Occipital lobe (tissue), 2 donors: ENCODE data around the gene APP. TPM values are rescaled to one million over a fixed set of nuclear protein-coding genes. Genes with fewer than 3 reads are reported as not detected.

Source experiments
- DNase-seq: peaks from one replicate; lab custom pipeline; 2025; lab: John Stamatoyannopoulos, UW
- total RNA-seq: library from RNA; depleted of rRNA; stranded (reverse); fragments of >200 nt; gene quantifications from one replicate; pipeline ENCODE4 v1.2.3, GENCODE V29; 2014

Gene APP
- total RNA-seq, 1 donor from 2014 or later = 354 TPM

DNA sequence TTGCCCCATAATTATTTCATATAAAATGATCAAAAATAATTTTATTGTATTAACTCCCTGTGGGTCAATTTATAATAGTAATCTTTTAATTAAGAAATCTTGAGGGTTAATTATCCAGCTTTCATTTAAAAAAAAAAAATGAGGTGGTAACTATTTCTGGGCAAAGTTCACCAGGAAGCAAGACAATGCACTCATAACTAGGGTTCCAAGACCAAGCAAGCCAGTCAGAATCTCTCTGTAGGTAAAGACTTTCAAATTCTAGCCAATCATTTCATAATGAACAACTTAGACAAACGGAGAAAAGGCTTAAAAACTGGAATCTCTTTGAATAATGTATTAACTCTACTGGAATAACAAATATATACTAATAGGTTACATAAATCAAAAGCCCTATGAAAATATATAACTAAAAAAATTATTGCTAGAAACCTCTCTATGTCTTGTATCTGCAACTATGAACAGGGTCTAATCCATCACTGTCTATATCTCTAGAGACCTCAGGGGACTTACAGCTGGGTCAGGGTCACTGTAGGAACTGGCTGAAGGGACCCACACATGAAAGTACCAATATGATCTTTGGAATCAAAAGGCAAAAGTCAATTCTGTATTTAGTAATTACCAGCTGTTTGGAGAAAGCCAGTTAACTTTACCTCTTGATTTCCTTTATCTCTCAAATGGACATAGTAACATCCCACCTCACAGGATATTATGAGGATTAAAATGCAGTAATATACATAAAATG lies 43.3 kb downstream of the APP start:
- DNase-seq = no peak

DNA sequence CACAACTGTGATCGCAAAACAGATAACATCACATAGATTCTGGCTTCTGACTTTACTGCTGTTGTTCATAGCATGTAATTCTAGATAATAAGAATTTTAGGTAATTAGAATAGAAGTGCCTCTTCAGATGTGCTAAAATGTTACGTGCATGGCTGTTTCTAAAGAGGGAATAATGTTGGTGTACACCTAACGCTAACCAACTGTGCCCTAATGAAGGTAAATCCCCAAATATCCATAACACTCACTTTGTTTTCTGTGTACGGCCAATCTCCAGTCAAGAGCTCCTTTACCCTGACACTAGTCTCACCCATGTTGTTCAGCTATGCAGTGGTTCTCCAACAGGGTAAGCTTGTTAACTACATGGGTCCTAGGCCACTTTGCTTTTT lies 44.4 kb downstream of the APP start:
- no peak for DNase-seq

DNA sequence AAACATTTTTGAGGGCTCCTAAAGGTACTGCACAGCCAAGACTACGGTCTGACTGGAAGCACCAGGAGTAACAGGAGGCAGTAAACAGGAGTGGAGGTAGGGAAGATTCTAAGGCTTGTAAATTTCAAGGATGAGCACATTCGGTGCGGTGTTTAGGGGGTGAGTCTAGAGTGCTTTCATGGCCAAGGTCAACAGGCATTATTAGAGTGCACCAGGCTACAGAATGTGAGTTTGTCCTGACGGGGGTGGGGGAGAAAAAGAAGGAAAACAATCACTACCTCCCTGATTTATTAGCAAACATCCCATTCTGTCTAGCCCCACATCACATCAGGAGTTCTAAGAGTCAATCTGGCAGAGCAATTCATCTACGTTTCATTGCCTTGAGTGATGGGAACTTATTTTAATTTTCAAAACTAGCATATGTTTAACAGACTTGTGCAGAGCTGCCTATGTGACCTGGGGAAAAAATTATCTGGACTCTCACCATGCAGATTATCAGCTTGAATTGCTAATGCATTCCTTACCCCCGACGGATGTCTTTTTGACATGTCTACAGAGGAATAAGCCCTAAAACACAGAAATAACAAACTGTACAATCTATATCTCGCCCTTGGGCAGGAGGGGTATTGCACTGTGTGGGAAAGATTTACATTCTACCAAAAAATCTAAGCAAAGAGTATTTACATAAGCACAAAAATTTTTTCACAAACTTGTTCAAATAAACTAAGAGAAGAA lies 45.0 kb downstream of the APP start:
- DNase-seq = no peak

DNA sequence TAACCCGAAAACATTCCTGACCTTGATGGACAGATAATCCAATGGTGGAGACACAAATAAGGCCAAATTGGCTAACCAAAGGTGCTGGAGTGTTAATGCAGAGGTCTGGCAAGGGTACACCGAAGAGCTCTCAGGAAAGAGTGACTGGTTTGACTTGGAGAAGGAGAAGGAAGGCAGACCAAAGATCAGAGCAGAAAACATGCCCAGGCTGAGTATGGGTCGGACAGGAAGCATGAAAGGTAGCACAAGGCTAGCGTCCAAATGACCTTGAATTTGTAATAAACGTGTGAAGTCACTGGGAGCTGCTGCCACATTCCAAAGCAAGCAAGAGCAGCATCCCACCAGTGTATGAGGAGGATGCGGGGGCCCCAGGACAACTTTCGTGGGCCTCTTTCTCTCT lies 45.7 kb downstream of the APP start:
- no peak for DNase-seq

DNA sequence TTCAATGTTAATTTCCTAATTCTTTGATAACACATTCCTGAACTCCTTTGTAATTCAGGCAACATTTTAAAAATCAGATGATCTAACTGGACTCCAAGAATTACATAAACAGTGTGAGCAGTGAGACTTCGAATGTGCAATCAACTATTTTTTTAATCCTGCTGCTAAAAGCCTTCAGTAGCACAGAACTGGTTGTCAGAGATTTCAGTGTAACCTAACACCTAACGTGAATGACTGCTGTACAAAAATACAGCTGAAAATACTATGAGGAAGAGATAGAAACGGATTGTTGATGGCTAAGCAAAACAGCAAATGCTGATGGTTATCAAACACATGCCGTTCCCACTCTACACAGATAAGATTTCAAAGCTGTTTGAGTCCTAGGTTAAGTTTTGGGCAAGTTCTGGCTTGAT lies 46.1 kb downstream of the APP start:
- no peak for DNase-seq

DNA sequence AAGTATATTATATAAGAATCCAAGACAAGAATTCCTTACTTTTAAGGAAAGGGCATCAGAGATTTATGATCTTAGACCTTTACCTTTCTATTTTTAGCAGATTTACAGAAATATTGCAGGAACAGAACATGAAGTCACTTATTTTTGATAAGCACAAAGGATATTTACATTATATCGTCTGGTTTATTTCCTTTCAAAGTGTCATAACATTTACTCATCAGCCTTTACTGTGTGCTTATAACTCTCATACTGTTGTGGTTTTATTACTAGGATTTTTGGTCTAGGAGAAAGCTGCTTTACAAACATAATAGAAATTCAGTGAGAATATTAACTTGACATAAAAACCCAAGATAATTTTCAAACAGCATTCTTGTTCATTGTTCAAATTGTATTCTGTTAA lies 47.6 kb downstream of the APP start:
- DNase-seq = no peak

DNA sequence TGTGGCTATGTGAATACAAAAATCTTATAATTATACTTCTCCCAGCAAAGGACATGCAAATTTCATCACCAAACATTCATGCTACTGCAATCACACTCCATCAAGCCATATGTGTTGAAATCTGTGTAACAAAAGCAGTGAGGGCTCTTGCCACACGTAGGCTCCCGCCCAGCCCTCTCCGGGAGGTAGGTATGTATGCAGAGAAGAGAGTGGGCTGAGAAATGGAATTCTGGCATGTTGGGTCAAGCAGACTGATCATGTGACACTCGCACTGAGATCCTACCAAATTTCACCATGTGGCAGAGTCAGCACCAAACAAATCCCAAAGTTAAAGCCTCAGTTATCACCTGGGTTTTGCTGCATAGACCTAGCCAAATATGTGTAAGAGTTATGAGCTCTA lies 49.7 kb downstream of the APP start:
- DNase-seq = no peak

DNA sequence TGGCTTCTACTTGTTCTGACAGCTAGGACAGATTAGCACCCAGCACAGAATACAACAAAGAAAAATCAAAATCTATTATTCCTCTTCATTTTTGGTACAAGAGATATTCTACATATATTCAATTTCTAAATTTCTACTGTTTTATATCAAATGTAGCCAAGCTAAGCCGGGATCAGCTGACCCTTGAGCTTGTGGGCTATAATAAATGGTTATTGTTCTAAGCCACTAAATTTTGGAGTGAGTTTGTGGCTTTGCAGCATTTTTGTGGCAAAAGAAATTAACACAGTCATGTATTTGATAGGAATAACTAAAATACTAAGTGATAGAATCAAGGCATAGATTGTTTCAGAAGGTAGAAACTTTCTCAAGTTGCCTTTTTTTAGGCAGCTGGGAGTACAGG lies 50.7 kb downstream of the APP start:
- DNase-seq = no peak

DNA sequence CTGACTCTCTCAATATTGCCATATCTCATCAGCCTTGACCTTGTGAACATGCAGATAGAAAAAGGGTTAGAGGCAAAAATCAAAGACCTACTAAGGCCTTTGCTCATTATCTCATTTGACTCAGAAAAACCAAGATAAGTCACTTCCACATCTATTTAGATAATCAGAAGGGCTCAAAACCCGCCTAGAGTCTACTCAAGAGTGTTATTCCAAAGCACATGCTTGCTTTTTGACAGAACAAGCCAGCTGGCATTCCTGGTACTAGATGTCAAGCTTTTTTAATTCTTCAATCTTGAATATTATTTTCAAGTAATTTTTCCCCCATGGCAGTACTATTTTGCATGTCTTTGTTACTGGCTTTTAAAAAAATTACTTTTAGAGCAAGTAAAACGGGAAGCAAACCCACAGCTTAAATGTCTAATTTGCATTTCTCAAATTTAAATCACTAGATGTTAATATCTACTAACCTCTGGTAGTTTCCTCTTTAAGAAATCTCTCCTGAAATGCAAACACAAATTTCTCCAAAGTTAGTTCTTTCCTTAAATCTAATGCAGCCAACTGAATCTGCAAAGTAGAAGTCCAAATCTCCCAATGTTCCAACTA lies 51.5 kb downstream of the APP start:
- DNase-seq = no peak

DNA sequence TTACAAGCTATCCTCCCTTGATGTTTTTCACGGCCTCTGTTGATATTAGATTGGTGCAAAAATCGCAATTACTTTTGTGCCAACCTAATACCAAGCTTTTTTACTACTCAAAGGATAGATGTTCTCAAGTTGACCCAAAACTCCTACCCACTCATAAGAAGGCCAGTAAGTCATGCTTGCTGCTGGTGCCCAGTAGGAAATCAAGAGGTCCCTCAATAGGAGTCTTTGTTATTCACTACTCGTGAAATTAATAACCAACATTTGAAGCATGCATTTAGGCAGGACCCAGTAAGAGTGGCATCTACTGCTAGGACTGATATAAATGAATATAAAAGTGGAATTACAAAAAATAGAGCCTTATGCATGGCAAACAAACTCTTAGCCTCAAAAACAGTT lies 52.6 kb downstream of the APP start:
- no peak for DNase-seq

DNA sequence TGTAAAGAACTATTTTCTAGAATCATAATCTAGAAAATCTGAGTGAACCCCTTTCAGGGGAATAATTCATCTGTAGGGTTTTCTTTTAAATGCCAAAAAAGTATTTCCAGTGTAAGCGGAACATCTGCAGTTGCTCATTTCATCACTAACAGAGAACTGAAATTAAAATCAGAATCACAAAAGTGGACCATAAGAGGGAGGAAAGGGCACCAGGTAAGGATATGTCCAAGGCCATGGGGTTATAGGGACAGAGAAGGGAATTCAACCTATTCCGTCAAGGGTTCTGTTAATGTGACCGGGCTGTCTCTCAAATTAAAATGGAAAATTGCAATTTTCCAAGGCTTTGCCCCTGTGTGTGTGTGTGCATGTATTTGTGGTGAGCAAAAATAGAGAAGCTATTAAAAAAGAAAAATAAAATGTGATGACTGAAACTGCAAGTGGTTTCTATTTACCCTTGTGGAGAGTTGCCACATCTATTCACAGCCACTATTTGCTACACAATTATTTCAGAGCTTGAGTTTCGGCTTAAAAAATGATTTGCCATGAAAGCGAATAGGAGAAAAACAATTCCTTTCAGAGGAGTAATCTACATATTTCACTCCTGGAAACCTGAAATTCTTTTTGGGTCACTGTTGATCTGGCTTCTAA lies 53.1 kb downstream of the APP start:
- no peak for DNase-seq

DNA sequence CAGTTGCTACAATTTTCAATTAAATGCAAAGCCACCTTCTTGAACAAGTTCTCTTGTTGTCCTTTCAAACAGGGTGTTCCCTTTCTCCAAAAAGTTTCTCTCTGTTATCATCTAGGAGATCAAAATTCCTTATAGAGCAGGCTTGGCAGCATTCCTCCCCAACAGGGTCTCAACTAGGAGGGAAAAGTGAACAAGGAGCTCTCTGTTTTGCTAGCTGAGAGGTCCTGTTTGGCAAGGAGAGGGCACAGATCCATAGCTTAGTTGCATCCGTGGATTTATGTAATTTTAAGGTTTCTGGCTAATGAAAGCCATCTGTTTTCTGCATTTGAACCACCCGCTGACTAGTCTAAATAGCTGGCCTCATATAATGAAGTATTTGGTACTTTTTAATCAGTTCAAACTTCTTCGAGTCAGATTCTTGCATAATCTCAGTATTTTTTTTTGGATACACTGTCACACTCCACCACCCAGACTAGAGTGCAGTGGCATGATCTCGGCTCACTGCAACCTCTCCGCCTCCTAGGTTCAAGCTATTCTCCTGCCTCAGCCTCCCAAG lies 54.0 kb downstream of the APP start:
- no peak for DNase-seq

DNA sequence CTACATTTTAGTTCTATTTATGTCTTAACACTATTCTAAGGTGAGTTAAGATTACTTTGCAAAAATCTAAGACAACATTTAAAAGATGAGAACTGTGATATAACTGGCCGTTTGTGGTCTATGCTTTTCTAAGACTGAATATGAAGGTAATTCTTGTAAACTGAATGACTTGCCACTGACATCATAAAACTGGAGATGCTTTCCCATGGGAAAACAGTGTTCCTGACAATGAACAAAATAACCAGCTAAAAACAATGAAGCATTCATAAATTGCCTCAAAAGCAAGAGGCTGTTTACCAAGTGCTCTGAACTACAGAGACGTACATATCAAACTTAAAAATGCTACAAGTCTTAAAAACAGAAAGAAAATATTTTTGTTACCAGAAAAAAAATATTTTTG lies 54.7 kb downstream of the APP start:
- DNase-seq = no peak

DNA sequence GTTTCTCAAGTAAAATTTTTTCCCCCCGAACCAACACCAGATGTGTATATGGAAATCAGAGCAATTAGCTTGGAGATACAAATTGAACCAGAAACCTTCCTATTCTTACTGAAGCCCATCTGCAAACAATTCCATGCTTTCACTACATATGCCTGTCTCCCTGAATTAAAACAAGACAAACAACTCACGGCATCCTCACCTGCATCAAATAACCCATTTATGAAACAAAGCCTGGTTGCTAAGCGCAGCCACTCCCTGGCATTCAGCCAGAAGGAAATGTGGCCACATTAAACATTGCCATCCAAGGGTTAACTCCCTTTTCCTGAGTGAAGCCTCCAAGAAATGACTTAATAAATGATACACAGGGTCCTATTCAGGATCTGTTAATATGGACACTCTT lies 55.3 kb downstream of the APP start:
- DNase-seq = no peak

DNA sequence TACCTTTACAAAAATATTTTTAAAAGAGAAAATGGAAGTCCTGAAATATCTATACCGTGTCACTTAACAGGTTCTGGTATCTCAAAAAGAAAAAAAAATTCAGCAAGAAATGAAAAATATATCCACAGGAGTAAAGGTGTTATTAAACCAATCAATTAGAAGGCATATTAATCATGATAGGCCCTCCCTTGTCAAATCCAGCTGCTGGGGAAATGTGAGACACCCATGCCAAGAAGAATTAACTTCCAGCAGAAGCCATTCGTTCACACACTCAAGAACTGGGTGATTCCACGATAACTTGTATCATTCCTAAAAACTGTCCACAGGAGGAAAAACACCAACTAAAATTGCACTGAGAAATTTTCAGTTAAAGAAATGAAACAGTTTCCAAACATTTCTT lies 57.6 kb downstream of the APP start:
- DNase-seq = no peak

DNA sequence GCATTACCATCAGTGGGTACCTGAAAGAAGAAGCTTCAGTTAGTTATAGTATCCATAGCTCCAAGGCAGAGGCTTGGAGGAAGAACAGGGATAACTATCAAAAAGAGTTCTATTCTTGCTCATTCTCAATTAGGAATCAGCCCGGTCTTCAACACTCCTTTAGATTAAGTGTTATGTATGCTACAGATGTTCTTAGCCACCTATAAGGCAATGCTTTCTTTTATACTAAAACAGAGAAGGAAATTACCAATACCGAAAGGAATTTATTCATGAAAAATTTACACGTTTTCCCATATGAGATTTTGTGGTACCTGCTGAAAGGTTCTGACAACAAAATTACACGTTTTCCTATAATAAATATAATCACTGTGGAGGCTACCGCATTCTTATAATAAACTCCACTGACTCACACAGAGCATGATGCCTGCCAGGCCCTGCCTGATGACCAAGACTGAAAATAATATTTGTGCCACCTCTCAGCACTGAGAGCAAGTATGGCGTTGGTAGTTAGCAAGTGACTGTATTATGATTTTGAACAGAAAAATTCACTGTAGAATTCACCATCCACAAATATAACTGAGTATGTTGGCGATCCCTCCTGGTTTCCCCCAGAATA lies 58.3 kb downstream of the APP start:
- no peak for DNase-seq

DNA sequence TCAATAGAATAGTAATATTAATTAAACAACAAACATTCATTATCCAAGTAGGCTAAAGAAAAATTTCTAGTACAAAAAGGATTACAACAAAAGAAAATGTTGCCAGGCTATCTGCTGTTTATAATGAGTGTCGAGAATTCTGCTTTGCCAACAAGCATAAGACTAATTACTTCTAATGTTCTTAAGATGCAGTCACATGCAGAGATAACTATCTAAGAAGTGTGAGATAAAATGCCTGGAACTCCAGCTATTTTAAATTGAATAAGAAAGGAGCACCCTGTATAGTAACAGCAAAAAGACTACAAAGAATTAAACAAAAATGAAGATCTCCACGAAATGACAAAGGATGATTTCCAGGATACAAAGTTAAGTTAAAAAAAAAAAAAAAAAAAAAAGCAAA lies 59.9 kb downstream of the APP start:
- no peak for DNase-seq

DNA sequence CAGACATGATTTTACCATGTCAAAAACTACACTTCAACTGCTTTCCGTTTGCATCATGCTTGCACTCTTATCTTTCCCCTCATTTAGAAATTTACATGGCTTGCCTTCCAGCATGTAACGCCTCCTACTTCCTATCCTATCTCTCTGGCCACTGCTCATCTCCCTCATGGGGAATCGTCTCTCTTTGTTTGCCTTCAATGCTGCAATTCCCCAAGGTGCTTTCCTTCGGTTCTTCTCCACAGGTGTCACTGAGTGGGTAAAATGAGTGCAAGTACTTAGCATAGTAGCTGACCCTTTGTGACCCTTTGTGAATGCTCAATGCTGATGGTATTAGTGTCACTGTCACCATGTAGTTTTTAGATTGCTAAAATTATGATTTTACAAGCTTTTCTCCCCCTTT lies 63.1 kb downstream of the APP start:
- no peak for DNase-seq

DNA sequence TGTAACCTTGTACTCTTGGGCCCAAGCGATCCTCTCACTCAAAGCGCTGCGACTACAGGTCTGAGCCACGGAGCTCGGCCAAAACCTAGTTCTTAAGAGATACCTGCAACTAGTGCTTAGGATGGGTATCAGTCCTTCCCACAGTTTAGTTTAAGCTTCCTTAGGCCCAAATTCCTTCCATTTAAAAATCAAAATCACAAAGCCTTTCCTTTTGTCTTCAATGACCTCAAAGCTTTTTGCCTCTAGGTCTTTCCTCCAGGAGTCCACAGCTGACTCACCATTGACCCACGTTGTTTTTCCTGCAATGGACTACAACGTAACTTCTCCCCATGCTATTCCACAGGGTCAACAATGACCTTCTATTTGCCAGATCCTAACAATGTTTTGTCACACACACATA lies 64.0 kb downstream of the APP start:
- no peak for DNase-seq

DNA sequence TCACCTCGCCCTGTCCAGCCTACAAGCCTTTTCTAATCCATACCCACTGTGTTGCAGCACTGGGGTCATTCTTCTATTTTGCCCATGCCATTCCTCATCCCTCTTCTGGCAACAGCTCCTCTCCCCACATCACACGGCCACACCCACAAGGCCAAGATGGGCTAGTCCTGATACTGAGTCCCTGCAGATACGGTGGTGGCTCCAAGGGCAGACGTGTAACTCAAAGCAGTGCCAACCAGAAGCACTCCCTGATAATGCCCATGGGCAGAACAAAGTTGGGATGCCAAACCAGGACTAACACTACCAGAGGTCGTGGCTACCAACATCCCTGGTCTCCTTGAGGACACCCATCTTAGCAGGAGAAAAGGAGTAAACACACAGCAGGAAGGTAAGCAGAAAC lies 64.8 kb downstream of the APP start:
- no peak for DNase-seq

DNA sequence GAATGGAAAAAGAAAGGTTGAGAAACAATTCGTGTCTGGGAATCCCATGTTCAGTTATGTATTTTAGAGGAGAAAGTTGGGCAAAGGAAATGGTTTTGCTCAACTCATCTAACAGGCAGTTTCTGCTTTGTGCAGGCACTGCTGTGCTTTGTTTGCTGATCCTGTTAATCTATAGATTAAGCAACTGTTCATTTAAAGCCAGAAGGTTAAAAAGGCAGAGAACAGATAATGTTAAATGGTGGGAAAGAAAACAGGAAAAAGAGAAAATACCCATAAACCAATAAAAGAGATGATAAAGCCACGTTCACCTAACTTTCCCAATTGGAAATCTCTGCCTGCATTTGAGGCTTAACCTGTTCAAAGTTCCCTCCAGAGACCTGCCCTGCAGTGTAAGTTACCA lies 70.0 kb downstream of the APP start:
- no peak for DNase-seq
